HG02571 (cell line): ENCODE data around the gene RRAS.
"Not testable (repeated sequence)": the region's sequence is repeated elsewhere in the genome, so short reads cannot be mapped to it uniquely, and the experiment has no call there.

Experiments
- ATAC-seq: cut with Tn5 transposase; IDR thresholded peaks from one replicate; pipeline ENCODE4 v1.9.1; 2021; ENCODE audit warnings: mild to moderate bottlenecking, moderate library complexity; ENCODE audit not compliant: unreplicated experiment

Gene RRAS

DNA sequence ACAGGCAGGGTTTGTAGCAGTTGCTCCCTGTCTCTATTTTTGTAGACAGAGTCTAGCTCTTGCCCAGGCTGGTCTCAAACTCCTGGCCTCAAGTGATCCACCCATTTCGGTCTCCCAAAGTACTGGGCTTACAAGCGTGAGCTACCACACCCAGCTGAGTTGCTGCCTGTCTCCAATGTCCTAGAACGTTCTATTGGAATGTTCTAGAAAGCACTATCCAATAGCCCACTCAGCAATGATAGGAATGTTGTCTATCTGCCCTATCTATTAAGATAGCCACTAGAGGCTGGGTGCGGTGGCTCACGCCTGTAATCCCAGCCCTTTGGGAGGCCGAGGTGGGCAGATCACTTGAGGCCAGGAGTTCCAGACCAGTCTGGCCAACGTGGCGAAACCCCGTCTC is 6.7 kb downstream of the RRAS start:
- not testable (repeated sequence) for ATAC-seq

DNA sequence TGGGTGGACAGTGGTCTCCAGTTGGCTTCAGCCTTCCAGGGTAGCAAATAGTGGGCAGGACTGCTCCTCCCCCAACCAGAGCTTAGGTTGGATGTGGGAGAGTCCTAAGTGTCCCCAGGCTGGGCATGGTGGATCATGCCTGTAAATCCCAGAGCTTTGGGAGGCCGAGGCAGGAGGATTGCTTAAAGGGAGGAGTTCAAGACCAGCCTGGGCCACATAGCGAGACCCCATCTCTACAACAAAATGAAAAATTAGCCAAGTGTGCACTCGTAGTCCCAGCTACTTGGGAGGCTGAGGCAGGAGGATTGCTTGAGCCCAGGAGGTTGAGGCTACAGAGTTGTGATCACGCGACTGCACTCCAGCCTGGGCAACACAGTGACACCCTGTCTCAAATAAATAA is 7.4 kb downstream of the RRAS start:
- no peak for ATAC-seq

DNA sequence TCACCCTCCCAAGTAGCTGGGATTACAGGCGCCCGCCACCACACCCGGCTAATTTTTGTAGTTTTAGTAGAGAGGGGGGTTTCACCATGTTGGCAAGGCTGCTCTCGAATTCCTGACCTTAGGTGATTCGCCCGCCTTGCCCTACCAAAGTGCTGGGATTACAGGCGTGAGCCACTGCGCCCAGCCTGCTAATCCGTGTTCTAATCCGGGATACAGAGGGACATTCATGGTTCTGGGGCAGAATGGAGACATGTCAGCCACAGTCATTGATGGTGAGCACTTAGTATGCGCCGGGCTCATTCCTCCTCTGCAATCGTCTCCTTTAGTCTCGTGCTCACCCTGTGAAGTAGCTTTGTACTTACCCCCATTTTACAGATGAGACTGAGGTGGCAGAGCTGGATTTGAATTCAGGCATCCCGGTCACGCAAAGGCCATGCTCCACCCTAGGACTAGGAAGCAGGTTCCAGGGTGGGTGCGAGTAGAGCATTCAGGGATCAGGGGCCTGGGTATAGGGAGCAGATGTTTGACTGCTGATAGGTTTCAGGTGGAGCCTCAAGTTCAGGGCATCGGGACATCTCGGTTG is 8.2 kb downstream of the RRAS start:
- no peak for ATAC-seq

DNA sequence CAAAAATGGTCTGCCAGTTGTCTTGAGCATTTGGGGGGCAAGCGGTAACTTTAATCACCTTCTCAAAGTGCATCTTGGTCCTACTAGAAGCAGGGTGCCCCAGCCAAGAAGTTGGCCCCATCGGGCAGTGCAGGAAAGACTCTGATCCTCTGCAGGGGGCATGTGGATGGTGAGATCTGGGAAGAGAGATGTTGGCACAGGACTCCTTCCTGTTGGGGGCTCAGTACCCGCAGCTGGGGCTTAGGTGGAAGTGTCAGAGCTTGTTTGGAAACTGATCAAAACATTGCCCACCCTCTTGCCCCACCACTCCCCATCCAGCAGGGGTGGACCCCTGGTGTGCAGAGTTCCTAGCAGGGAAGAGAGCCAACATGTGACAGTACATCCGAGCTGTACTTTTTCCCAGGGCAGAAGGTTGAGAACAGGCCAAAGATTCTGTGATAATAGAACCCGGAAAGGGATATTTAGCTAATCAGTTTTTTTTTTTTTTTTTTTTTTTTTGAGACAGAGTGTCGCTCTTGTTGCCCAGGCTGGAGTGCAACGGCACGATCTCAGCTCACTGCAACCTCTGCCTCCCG is 8.8 kb downstream of the RRAS start:
- no peak for ATAC-seq

DNA sequence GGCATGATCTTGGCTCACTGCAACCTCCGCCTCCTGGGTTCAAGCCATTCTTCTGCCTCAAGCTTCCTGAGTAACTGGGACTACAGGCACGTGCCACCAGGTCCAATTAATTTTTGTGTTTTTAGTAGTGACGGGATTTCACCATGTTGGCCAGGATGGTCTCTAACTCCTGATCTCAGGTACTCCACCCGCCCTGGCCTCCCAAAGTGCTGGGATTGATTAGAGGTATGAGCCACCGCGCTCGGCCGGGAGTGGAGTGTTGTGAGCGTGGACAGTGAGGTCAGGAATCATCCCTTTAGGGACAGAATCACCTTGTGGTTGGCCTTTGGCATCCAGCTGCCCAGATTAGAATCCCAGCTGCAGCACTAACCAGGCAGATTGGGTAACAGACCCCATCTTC is 10.3 kb downstream of the RRAS start:
- ATAC-seq = no peak

DNA sequence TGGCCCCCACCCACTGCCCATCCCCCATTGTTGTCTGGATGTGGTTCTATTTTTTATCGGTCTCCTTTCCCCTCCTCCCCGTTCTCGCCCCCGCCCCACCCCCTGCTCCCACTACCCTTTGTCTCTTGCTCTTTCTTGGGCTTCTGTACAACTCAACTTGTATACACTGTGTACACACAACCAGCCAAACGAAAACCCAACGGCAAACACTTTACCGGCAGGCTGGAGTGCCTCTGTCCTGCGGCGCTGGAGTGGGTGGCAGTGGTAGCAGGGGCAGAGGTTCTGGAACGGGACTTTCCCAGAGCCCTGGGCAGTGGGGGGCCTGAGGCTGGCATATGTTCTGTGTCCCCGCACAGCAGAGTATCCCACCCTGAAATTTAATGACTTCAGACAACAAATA is 13.7 kb downstream of the RRAS start:
- ATAC-seq = no peak

DNA sequence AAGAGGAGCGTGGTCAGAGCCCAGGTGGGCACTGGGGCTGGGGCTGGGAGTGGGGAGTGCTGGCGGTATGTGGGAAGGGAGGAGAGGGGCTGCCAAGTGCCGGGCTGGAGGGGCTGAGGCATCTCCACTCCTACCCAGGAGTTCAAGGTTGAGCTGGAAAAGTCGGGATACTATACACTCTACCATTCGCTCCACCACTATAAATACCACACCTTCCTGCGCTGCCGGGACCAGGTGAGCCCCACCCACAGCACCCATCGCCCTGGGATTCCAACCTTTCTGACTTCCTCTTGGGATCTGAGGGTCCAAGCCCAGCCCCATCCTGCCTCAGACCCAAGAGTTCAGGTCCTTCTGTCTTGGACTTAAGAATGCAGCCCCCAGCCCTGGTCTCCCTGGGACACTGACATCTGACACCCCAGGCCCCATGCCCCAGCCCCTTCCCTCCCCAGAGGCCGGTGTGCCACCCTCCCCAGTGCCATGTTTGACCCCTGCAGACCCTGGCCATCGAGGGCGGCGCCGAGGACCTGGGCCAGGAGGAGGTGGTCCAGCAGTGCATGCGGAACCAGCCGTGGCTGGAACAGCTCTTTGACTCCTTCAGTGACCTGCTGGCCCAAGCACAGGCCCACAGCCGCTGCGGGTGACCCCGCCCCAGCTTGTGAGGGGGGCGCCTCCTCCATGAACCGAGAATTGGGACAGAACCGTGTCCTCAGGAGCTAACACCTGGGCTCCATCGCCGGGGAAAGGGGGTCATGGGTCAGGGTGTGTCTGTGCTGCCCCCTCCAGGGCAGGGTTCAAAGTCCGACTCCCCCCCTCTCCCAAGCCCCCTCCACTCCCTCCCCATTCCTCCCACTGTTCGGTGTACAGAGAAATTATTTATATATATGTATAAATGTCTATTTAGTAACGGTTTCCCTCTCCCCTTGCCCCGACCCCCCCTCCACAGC is 14.7 kb downstream of the RRAS start:
- no peak for ATAC-seq

DNA sequence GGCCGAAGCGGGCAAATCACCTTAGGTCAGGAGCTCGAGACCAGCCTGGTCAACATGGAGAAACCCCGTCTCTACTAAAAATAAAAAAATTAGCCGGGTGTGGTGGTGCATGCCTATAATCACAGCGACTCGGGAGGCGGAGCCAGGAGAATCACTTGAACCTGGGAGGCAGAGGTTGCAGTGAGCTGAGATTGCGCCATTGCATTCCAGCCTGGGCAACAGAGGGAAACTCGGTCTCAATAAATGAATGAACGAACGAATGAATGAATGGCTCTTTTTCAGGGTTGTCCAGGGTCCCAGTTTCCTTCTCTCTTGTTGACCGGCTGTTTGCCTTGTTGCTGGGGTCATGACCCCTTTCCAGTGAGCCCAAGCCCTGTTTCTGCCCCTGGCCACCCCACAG is 22.1 kb downstream of the RRAS start:
- ATAC-seq = not testable (repeated sequence)

DNA sequence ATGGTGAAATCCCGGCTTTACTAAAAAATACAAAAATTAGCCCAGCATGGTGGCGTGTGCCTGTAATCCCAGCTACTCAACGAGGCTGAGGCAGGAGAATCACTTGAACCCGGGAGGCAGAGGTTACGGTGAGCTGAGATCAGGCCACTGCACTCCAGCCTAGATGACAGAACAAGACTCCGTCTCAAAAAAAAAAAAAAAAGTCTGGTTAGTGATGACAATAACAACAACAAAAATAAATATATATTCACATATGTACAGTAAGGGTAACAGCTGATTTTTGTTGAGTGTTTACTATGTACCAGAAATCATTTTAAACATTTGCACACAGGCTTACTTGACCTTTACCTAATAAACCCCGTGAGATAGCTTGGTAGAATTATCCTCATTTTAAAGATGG is 23.0 kb downstream of the RRAS start:
- ATAC-seq = no peak

DNA sequence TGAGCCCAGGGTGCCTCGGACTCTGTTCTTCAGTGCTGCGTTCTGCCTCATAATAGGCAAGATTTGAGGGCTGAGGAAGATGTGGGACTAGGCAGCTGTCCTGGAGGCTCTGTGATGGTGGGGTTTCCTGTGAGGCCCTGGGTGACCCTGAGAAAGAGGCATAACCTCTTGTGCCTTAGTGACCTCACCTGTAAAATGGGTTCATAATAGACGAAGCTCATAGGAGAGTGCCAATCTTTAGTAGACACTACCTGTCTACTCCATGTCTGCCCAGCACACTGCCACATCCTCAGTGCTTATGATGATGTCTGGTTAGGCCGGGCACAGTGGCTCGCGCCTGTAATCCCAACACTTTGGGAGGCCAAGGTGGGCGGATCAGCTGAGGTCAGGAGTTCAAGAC is 23.4 kb downstream of the RRAS start:
- ATAC-seq = no peak

DNA sequence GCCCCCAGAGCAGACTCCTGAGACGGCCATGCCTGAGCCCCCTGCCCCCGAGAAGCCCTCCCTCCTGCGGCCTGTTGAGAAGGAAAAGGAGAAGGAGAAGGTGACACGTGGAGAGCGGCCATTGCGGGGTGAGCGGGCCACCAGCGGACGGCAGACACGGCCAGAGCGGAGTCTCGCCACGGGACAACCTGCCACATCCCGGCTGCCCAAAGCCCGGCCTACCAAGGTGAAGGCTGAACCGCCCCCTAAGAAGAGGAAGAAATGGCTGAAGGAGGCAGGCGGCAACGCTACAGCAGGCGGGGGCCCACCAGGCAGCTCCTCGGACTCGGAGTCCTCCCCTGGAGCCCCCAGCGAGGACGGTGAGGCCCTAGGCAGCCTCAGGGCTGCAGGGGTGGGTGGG is 24.1 kb downstream of the RRAS start:
- ATAC-seq = no peak

DNA sequence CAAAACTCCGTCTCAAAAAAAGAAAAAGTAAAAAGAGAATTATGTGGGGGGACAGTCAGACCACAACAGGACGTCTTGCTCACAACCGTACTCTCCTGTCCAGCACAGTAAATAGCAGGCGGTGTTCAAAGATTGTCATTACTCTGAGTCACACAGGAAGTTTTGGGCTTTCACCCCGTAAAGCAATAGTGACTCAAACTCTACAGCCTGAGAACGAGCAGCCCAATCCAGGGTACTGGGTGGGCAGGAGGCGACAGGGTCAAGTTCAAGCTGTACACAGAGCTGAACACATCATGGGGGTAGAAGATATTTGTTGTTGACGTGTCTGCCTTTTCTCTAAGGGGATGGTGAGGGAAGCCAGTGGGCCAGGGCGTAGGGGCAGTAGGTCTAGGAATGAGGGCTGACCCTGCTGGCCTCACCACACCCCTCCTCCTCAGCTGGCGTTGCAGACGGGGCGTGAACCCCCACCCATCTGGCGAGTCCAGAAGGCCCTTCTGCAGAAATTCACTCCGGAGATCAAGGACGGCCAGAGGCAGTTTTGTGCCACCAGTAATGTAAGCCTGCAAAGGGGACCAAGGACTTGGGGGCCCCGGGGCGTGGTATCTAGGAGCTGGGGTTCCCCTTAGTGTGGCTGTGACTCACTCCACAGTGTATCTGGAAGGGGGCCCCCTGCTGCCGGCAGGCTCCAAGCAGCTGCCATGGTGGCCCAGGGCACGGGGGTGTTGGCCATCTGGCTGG is 25.7 kb downstream of the RRAS start:
- no peak for ATAC-seq

DNA sequence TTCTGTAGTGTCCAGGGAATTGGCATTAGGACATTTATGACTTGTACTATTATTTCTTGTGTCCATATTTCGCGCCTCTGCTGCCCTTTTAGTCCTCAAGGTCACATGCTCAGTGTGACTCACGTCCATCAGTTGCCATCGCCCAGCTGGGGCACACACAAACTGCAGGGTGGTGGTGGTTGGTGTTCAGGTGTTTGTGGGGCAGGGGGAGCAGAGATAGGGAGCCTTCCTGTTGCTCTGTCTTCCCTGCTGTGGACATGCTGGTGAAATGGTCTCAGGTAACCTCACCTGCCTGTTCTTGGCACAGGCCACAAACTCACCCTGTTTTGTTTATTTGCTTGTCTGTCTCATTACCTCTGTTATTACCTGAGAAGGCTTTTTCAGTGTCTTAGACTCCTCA is 26.6 kb downstream of the RRAS start:
- no peak for ATAC-seq

DNA sequence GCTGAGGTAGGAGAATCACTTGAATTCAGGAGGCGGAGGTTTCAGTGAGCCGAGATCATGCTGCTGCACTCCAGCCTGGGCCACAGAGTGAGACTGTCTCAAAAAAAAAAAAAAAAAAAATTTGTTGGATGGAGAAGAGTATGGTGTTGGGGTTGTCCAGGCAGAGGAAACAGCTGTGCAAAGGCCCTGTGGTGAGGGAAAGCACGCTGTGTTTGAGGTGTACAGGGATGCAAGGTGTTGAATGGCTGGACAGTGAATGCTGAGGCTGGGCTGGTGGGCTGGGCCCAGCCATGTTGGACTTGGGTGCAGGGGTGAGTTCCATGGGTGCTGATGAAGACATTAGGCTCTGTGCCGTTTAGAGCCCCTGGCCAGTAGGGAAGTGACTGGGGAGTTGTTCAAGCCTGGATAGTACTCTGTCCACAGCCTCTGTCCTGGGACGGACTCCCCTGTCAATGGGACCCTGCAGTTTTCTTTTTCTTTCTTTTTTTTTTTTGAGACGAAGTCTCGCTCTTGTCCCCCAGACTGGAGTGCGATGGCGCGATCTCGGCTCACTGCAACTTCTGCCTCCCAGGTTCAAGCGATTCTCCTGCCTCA is 30.3 kb downstream of the RRAS start:
- ATAC-seq = no peak

DNA sequence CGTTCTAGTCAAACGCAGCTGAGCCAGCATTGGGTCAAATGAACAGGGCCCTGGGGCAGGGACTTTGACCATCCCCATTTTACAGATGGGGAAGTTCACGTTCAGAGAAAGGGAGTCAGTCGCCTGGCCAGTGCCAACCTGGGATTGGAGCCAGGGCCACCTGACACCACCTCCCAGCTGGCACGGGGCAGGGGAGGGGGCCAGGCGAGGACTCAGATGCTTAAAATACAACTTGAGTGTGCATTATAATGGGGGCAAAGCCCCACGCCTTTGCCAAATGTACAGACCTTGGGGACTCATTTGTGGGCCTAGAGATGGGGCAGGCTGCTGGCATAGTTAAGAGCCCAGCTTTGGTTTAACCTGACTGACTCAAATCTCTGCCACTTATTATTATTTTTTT is 34.3 kb downstream of the RRAS start:
- no peak for ATAC-seq

DNA sequence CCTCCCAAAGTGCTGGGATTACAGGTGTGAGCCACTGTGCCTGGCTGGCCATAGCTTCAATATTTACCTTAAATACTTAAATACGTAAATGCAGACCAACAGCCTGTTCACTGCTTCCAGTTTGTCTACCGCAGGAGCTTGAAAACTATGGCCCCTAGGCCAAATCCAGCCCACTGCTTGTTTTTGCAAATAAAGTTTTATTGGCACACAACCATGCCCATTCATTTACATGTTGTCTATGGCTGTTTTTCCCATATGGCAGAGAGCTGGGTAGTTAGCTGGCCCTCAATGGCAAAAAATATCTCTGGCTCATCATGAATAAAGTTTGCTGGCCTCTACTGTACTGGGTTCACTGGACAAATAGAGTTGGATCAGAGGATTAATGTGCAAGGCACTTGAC is 37.1 kb downstream of the RRAS start:
- no peak for ATAC-seq

DNA sequence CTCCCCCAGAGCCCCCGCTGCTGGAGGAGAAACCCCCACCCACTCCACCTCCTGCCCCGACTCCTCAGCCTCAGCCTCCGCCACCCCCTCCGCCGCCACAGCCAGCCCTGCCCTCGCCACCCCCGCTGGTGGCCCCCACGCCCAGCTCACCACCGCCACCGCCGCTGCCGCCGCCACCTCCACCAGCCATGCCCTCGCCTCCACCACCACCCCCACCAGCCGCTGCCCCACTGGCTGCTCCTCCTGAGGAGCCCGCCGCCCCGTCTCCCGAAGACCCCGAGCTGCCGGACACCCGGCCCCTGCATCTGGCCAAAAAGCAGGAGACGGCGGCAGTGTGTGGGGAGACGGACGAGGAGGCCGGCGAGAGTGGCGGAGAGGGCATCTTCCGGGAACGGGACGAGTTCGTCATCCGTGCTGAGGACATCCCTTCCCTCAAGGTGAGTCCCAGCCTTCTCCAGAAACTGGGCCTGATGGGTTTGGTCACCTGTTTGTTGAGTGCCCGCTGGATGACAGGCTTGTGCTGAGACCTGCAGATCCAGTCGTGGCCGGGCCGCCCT is 38.4 kb downstream of the RRAS start:
- ATAC-seq = no peak

DNA sequence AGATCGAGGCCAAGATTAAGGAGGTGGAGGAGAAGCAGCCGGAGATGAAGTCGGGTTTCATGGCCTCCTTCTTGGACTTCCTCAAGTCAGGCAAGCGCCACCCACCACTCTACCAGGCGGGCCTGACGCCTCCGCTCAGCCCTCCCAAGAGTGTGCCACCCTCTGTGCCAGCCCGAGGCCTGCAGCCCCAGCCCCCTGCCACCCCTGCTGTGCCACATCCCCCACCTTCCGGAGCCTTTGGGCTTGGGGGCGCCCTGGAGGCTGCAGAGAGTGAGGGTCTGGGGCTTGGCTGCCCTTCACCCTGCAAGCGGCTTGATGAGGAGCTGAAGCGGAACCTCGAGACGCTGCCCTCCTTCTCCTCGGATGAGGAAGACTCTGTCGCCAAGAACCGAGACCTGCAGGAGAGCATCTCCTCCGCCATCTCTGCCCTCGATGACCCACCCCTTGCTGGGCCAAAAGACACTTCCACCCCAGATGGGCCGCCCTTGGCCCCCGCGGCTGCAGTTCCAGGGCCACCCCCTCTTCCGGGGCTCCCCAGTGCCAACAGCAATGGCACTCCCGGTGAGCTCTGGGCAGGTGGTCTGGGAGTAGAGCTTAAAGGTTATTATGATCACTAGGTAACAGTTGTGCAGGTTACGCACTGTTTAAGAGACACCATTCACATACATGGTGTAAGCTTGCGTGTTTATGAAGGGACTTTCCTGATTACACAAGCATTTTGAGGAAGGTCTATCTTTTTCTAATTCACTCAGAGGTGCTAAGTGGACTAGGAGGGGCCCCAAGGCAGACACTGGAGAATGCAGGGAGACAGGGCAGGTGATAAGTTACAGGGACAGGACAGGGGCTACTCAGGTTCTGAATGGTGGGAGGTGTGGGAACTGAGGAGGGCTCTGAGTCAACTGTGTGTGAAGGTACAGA is 40.3 kb downstream of the RRAS start:
- no peak for ATAC-seq

DNA sequence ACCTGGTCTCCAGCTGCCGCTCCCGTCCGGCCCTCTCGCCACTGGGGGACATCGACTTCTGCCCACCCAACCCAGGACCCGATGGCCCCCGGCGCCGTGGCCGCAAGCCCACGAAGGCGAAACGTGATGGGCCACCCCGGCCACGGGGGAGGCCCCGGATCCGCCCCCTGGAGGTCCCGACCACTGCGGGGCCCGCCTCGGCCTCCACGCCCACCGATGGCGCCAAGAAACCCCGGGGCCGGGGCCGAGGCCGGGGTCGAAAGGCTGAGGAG is 42.3 kb downstream of the RRAS start:
- ATAC-seq = no peak
